ENCODE results near the gene RFC3.
"Not testable (repeated sequence)": the region's sequence is repeated elsewhere in the genome, so short reads cannot be mapped to it uniquely, and the experiment has no call there.

RFC3 gene

GRCh38 chr13:33789066-33789606, 28.8 kb upstream of the RFC3 start:
- Histone ChIP-seq H3K9ac (ENCODE audit: low read depth, low read length) (no peak overlapping the region), H3K36me3 (ENCODE audit: control insufficient read depth, insufficient read depth, low read length) (no peaks in the 10 kb centered on the region), H3K9me3 (ENCODE audit: control insufficient read depth, insufficient read depth, low read length) (no peaks in the 10 kb centered on the region), H3K27me3 (ENCODE audit: control insufficient read depth, insufficient read depth, low read length) (no peaks in the 10 kb centered on the region), H3K4me1 (ENCODE audit: control insufficient read depth, insufficient read depth, low read length) (peaks cover 9% of the 10 kb centered on the region), H3K4me3 (ENCODE audit: low read depth, low read length) (no peak overlapping the region), H3K27ac (ENCODE audit: low read depth, low read length) (no peak overlapping the region)

GRCh38 chr13:33789739-33790138, 28.2 kb upstream of the RFC3 start:
- peaks cover 9% of the 10 kb centered on the region for H3K4me1 ChIP-seq (ENCODE audit: control insufficient read depth, insufficient read depth, low read length)

DNA sequence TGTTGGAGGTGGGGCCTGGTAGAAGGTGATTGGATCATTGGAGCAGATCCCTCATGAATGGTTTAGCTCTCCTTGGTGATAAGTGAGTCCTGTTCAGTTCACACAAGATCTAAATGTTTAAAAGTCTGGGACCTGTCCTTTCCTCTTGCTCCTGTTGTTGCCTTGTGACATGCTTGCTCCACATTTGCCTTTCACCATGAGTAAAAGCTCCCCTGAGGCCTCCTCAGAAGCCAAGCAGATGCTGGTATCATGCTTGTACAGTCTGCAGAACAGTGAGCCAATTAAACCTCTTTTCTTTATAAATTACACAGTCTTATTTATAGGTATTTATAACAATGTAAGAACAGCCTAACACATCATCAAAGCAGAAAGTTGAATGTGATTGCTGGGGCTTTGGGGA, 24.2 kb upstream of the RFC3 start:
- peaks cover 9% of the 10 kb centered on the region for H3K4me1 ChIP-seq (ENCODE audit: control insufficient read depth, insufficient read depth, low read length)
- no peak overlapping the region for H3K9ac ChIP-seq (ENCODE audit: low read depth, low read length)
- no peaks in the 10 kb centered on the region for H3K9me3 ChIP-seq (ENCODE audit: control insufficient read depth, insufficient read depth, low read length)
- H3K4me3 ChIP-seq (ENCODE audit: low read depth, low read length), result no peak overlapping the region
- H3K27me3 ChIP-seq (ENCODE audit: control insufficient read depth, insufficient read depth, low read length), result no peaks in the 10 kb centered on the region
- no peaks in the 10 kb centered on the region for H3K36me3 ChIP-seq (ENCODE audit: control insufficient read depth, insufficient read depth, low read length)
- H3K27ac ChIP-seq (ENCODE audit: low read depth, low read length), result no peak overlapping the region

More at GRCh38 chr13:33789739-33790138, 28.2 kb upstream of the RFC3 start:
- H3K36me3 ChIP-seq (ENCODE audit: control insufficient read depth, insufficient read depth, low read length), result no peaks in the 10 kb centered on the region
- H3K27ac ChIP-seq (ENCODE audit: low read depth, low read length), result no peak overlapping the region
- H3K9me3 ChIP-seq (ENCODE audit: control insufficient read depth, insufficient read depth, low read length), result no peaks in the 10 kb centered on the region
- H3K4me3 ChIP-seq (ENCODE audit: low read depth, low read length), result no peak overlapping the region
- no peaks in the 10 kb centered on the region for H3K27me3 ChIP-seq (ENCODE audit: control insufficient read depth, insufficient read depth, low read length)
- no peak overlapping the region for H3K9ac ChIP-seq (ENCODE audit: low read depth, low read length)

DNA sequence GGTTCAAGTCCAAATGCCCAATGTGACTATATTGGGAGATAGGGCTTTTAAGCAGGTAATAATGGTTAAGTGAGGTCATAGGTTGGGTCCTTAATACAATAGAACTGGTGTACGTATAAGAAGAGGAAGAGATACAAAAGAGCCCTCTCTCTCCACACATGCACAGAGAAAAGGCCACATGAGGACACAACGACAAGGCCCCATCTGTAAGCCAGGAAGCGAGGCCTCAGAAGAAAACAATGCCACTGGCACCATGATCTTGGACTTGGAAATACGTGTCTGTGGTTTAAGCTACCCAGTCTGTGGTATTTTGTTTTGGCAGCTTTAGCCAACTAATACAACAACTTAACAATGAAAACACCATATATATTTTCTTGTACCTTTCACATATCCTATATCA, 23.4 kb upstream of the RFC3 start:
- Histone ChIP-seq H3K9ac (ENCODE audit: low read depth, low read length) (no peak overlapping the region), H3K9me3 (ENCODE audit: control insufficient read depth, insufficient read depth, low read length) (no peaks in the 10 kb centered on the region), H3K27ac (ENCODE audit: low read depth, low read length) (no peak overlapping the region)

GRCh38 chr13:33796095-33796494, 21.9 kb upstream of the RFC3 start:
- no peaks in the 10 kb centered on the region for H3K27me3 ChIP-seq (ENCODE audit: control insufficient read depth, insufficient read depth, low read length)
- 0 out of 2 replicates have a peak, but pooled peaks cover 3% of the 10 kb centered on the region for H3K4me1 ChIP-seq (ENCODE audit: control insufficient read depth, insufficient read depth, low read length)
- no peak overlapping the region for H3K9ac ChIP-seq (ENCODE audit: low read depth, low read length)
- H3K27ac ChIP-seq (ENCODE audit: low read depth, low read length), result no peak overlapping the region
- H3K9me3 ChIP-seq (ENCODE audit: control insufficient read depth, insufficient read depth, low read length), result no peaks in the 10 kb centered on the region
- H3K36me3 ChIP-seq (ENCODE audit: control insufficient read depth, insufficient read depth, low read length), result no peaks in the 10 kb centered on the region
- H3K4me3 ChIP-seq (ENCODE audit: low read depth, low read length), result no peak overlapping the region

More for the DNA sequence above, 23.4 kb upstream of the RFC3 start:
- no peaks in the 10 kb centered on the region for H3K27me3 ChIP-seq (ENCODE audit: control insufficient read depth, insufficient read depth, low read length)
- H3K4me1 ChIP-seq (ENCODE audit: control insufficient read depth, insufficient read depth, low read length), result peaks cover 8% of the 10 kb centered on the region
- H3K36me3 ChIP-seq (ENCODE audit: control insufficient read depth, insufficient read depth, low read length), result no peaks in the 10 kb centered on the region
- H3K4me3 ChIP-seq (ENCODE audit: low read depth, low read length), result no peak overlapping the region

DNA sequence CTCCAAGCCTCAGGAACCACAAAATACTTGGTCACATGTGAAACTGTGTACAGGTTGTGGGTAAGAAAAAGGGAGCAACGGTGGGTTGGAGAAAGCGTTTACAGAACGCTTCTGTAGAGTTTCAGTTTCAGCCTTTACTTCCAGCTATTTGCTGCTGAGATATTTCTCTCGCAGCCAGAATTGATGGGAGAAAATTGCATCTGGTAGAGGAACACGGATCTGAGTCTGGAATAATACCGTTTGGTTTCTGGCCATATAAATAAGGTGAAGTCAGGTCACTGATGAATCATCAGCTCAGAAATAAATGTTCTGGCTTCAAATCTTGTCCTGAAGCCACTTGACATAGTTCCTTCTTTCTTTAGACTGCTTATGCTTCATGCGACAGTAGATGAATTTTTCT, 20.3 kb upstream of the RFC3 start:
- no peaks in the 10 kb centered on the region for H3K9me3 ChIP-seq (ENCODE audit: control insufficient read depth, insufficient read depth, low read length)
- H3K27ac ChIP-seq (ENCODE audit: low read depth, low read length), result no peak overlapping the region
- no peaks in the 10 kb centered on the region for H3K36me3 ChIP-seq (ENCODE audit: control insufficient read depth, insufficient read depth, low read length)
- H3K4me1 ChIP-seq (ENCODE audit: control insufficient read depth, insufficient read depth, low read length), result 0 out of 2 replicates have a peak, but pooled peaks cover 3% of the 10 kb centered on the region
- H3K4me3 ChIP-seq (ENCODE audit: low read depth, low read length), result no peak overlapping the region
- no peaks in the 10 kb centered on the region for H3K27me3 ChIP-seq (ENCODE audit: control insufficient read depth, insufficient read depth, low read length)
- H3K9ac ChIP-seq (ENCODE audit: low read depth, low read length), result no peak overlapping the region

GRCh38 chr13:33798023-33798422, 19.9 kb upstream of the RFC3 start:
- Histone ChIP-seq H3K27me3 (ENCODE audit: control insufficient read depth, insufficient read depth, low read length) (no peaks in the 10 kb centered on the region), H3K4me1 (ENCODE audit: control insufficient read depth, insufficient read depth, low read length) (0 out of 2 replicates have a peak, but pooled peaks cover 3% of the 10 kb centered on the region), H3K27ac (ENCODE audit: low read depth, low read length) (no peak overlapping the region), H3K9me3 (ENCODE audit: control insufficient read depth, insufficient read depth, low read length) (no peaks in the 10 kb centered on the region), H3K36me3 (ENCODE audit: control insufficient read depth, insufficient read depth, low read length) (no peaks in the 10 kb centered on the region), H3K4me3 (ENCODE audit: low read depth, low read length) (no peak overlapping the region), H3K9ac (ENCODE audit: low read depth, low read length) (no peak overlapping the region)

DNA sequence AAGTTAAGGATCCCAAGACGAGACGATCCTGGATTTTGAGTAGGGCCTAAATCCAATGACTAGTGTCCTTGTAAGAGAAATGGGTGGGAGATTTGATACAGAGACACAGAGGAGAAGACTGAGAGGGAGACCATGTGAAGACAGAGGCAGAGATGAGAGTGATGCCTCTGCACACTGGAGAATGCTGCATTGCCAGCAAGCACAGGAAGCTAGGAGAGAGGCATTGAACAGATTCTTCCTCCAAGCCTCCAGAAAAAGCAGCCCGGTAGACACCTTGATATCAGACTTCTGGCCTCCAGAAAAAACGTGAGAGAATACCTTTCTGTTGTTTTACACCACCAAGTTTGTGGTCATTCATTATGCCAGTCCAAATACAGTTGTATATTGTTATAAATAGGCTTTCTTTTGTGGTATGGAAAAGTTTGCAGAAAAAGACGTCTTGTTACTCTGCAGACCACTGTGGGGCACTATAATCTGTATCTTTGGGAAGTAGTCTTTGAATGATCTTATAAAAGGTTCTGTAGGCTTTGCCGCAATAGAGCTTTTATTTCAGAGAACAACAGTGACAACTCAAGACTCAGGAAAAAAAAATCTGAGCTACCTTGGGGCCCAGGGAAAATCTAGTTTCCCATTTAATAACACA, 17.9 kb upstream of the RFC3 start:
- H3K9me3 ChIP-seq (ENCODE audit: control insufficient read depth, insufficient read depth, low read length), result no peaks in the 10 kb centered on the region
- no peaks in the 10 kb centered on the region for H3K36me3 ChIP-seq (ENCODE audit: control insufficient read depth, insufficient read depth, low read length)
- H3K27ac ChIP-seq (ENCODE audit: low read depth, low read length), result no peak overlapping the region
- H3K4me3 ChIP-seq (ENCODE audit: low read depth, low read length), result no peak overlapping the region
- H3K9ac ChIP-seq (ENCODE audit: low read depth, low read length), result no peak overlapping the region
- H3K4me1 ChIP-seq (ENCODE audit: control insufficient read depth, insufficient read depth, low read length), result 0 out of 2 replicates have a peak, but pooled peaks cover 3% of the 10 kb centered on the region
- H3K27me3 ChIP-seq (ENCODE audit: control insufficient read depth, insufficient read depth, low read length), result no peaks in the 10 kb centered on the region

DNA sequence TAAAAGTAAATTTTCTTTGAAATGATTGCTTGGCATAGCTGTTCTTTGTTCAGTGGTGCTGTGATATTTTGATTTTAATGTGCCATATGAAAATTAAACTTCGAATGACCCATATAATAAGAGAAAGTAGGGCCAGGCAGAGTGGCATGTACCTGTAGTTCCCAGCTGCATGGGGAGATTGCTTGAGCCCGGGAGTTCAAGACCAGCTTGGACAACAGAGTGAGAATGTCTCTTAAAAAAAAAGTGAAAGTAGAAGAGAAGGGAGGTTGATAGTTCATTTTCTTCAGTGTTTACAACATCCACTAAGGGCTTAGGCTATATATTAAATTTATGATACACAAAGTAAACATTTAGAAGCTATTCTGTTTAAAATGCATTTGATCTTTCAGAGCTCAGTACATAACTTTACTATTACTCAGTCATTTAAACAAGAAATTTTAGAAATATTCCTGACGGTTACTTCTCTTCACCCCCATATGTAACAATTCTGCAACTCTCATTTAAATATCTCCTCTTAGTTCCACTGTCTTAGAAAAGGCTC, 17.2 kb upstream of the RFC3 start:
- H3K4me1 ChIP-seq (ENCODE audit: control insufficient read depth, insufficient read depth, low read length), result 0 out of 2 replicates have a peak, but pooled peaks cover 3% of the 10 kb centered on the region
- H3K36me3 ChIP-seq (ENCODE audit: control insufficient read depth, insufficient read depth, low read length), result no peaks in the 10 kb centered on the region
- H3K9me3 ChIP-seq (ENCODE audit: control insufficient read depth, insufficient read depth, low read length), result no peaks in the 10 kb centered on the region
- H3K27ac ChIP-seq (ENCODE audit: low read depth, low read length), result no peak overlapping the region
- H3K27me3 ChIP-seq (ENCODE audit: control insufficient read depth, insufficient read depth, low read length), result no peaks in the 10 kb centered on the region
- H3K9ac ChIP-seq (ENCODE audit: low read depth, low read length), result no peak overlapping the region
- no peak overlapping the region for H3K4me3 ChIP-seq (ENCODE audit: low read depth, low read length)

DNA sequence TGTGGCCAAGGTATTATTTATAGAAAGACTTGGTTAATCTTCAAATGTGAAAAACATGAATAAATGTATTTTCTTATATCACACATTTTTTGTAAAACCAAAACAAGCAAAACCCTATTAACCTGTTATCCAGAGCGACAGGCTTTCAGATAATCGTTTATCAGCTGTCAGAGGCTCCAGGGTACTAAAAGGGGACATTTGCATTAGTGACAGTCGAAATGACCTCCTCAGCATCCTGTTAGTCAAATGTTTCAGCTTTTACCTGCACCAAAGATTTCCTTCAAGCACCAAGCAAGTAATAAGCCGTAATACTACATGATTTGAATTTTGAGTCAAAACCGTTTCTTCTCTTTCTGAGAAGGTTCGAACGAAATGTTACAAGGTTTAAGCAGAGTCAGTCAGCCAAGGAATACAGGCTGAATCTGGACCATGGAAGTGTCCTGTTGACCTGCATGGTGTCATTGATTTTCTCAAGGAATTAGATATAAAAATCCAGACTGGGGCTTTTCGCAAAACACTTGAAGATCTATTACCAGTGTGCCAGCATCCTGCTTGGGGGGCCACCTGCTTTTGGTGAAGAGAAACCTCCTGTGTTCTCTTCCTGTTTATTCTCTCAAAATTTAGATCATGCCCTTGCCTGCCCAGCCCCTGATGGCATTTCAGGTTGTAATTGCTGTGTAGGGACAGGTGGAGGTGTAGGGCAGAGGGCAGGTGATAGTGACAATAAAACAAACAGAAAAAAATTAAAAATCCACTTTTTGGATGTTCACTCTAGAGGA, 11.3 kb upstream of the RFC3 start:
- H3K27me3 ChIP-seq (ENCODE audit: control insufficient read depth, insufficient read depth, low read length), result no peaks in the 10 kb centered on the region; the same call in 1 of the 2 replicates
- H3K27ac ChIP-seq (ENCODE audit: low read depth, low read length), result no peak overlapping the region
- H3K9ac ChIP-seq (ENCODE audit: low read depth, low read length), result no peak overlapping the region
- H3K4me1 ChIP-seq (ENCODE audit: control insufficient read depth, insufficient read depth, low read length), result no peaks in the 10 kb centered on the region
- no peak overlapping the region for H3K4me3 ChIP-seq (ENCODE audit: low read depth, low read length)
- H3K9me3 ChIP-seq (ENCODE audit: control insufficient read depth, insufficient read depth, low read length), result no peaks in the 10 kb centered on the region
- no peaks in the 10 kb centered on the region for H3K36me3 ChIP-seq (ENCODE audit: control insufficient read depth, insufficient read depth, low read length)

DNA sequence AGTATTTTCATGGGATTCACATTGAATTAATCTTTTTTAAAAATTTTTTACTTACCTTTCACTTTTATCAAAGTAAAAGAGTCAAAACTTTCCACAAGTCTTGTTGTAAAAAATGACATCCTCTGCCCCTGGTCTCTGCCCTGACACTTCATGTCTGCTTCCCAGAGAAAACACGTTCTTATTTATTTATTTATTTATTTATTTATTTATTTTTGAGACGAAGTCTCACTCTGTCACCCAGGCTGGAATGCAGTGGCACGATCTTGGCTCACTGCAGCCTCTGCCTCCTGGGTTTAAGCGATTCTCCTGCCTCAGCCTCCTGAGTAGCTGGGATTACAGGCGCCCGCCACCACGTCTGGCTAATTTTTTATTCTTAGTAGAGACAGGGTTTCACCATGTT, 5.1 kb upstream of the RFC3 start:
- H3K9me3 ChIP-seq (ENCODE audit: control insufficient read depth, insufficient read depth, low read length); H3K27ac ChIP-seq (ENCODE audit: low read depth, low read length); H3K36me3 ChIP-seq (ENCODE audit: control insufficient read depth, insufficient read depth, low read length); H3K27me3 ChIP-seq (ENCODE audit: control insufficient read depth, insufficient read depth, low read length); H3K9ac ChIP-seq (ENCODE audit: low read depth, low read length); H3K4me1 ChIP-seq (ENCODE audit: control insufficient read depth, insufficient read depth, low read length); H3K4me3 ChIP-seq (ENCODE audit: low read depth, low read length): not testable (repeated sequence)

All from HUES48 (cell line).